GM18861 (cell line): ENCODE data around the gene KIF19.

Experiments
- ATAC-seq: cut with Tn5 transposase; IDR thresholded peaks from one replicate; pipeline ENCODE4 v1.9.1; 2021; ENCODE audit not compliant: unreplicated experiment

Gene KIF19

GRCh38 chr17:74339537-74340195 lies 13.6 kb downstream of the KIF19 start:
- ATAC-seq = no peak

- no peak for ATAC-seq
Observed at GRCh38 chr17:74340470-74341023, 14.5 kb downstream of the KIF19 start.

- no peak for ATAC-seq
Observed at GRCh38 chr17:74342224-74342623, 16.2 kb downstream of the KIF19 start.

GRCh38 chr17:74343121-74343520 lies 17.1 kb downstream of the KIF19 start:
- ATAC-seq = no peak

- ATAC-seq = no peak
Observed at GRCh38 chr17:74343526-74344284, 17.7 kb downstream of the KIF19 start.

- no peak for ATAC-seq
Observed at GRCh38 chr17:74344658-74345057, 18.6 kb downstream of the KIF19 start.

- ATAC-seq = no peak
Observed at GRCh38 chr17:74345433-74346241, 19.6 kb downstream of the KIF19 start.

- ATAC-seq = no peak
Observed at GRCh38 chr17:74347646-74348045, 21.6 kb downstream of the KIF19 start.

GRCh38 chr17:74349120-74349519 lies 23.1 kb downstream of the KIF19 start:
- ATAC-seq = no peak

GRCh38 chr17:74350486-74350885 lies 24.5 kb downstream of the KIF19 start:
- no peak for ATAC-seq

- ATAC-seq = no peak
Observed at GRCh38 chr17:74351552-74352210, 25.7 kb downstream of the KIF19 start.

GRCh38 chr17:74353446-74354060 lies 27.5 kb downstream of the KIF19 start:
- ATAC-seq = no peak

- no peak for ATAC-seq
Observed at GRCh38 chr17:74354123-74354522, 28.1 kb downstream of the KIF19 start.

- no peak for ATAC-seq
Observed at GRCh38 chr17:74354561-74354960, 28.5 kb downstream of the KIF19 start.

- no peak for ATAC-seq
Observed at GRCh38 chr17:74355065-74355464, 29.0 kb downstream of the KIF19 start.

GRCh38 chr17:74356646-74357465 lies 30.8 kb downstream of the KIF19 start:
- ATAC-seq = no peak

- ATAC-seq = no peak
Observed at GRCh38 chr17:74357466-74357809, 31.4 kb downstream of the KIF19 start.

GRCh38 chr17:74358697-74359096 lies 32.7 kb downstream of the KIF19 start:
- no peak for ATAC-seq

- no peak for ATAC-seq
Observed at GRCh38 chr17:74359916-74360315, 33.9 kb downstream of the KIF19 start.

- ATAC-seq = no peak
Observed at GRCh38 chr17:74360899-74361229, 34.8 kb downstream of the KIF19 start.
